HL-60/S4 treated with retinoic acid at 250 ng/mL for 4 days and 3 days (cell line): Measurements from ENCODE around the gene SNX5.

Experiments
- in situ Hi-C: fragments of 300-500 bp; cut with MboI; formaldehyde crosslinking; loops from 2 replicates; pipeline ENCODE4 v1.7.0; 2022; ENCODE audit warnings: low sequenced_read_pairs

Gene SNX5

GRCh38 chr20:17941087-17941825, 27.3 kb downstream of the SNX5 start:
- in situ Hi-C loops, result no loop called here

GRCh38 chr20:17940224-17940971, 28.2 kb downstream of the SNX5 start:
- in situ Hi-C loops, result no loop called here

GRCh38 chr20:17939622-17940223, 28.9 kb downstream of the SNX5 start:
- in situ Hi-C loops, result no loop called here

GRCh38 chr20:17938871-17939619, 29.5 kb downstream of the SNX5 start:
- in situ Hi-C loops, result no loop called here

- in situ Hi-C loops, result no loop called here
Measured at GRCh38 chr20:17936761-17937732, 31.5 kb downstream of the SNX5 start.

GRCh38 chr20:17936286-17936760, 32.3 kb downstream of the SNX5 start:
- in situ Hi-C loops, result no loop called here

- in situ Hi-C loops, result no loop called here
Measured at GRCh38 chr20:17935761-17936160, 32.8 kb downstream of the SNX5 start.

GRCh38 chr20:17935186-17935585, 33.4 kb downstream of the SNX5 start:
- in situ Hi-C loops, result no loop called here

- in situ Hi-C loops, result no loop called here
Measured at GRCh38 chr20:17934141-17934862, 34.3 kb downstream of the SNX5 start.

GRCh38 chr20:17933711-17934110, 34.9 kb downstream of the SNX5 start:
- in situ Hi-C loops, result no loop called here

GRCh38 chr20:17933121-17933520, 35.5 kb downstream of the SNX5 start:
- in situ Hi-C loops, result no loop called here

GRCh38 chr20:17932396-17932795, 36.2 kb downstream of the SNX5 start:
- in situ Hi-C loops, result no loop called here

GRCh38 chr20:17931513-17931912, 37.1 kb downstream of the SNX5 start:
- in situ Hi-C loops, result no loop called here

- in situ Hi-C loops, result no loop called here
Measured at GRCh38 chr20:17928633-17929311, 39.8 kb downstream of the SNX5 start.

- in situ Hi-C loops, result no loop called here
Measured at GRCh38 chr20:17928211-17928611, 40.4 kb downstream of the SNX5 start.

GRCh38 chr20:17925940-17926300, 42.7 kb downstream of the SNX5 start:
- in situ Hi-C loops, result no loop called here

GRCh38 chr20:17925141-17925939, 43.3 kb downstream of the SNX5 start:
- in situ Hi-C loops, result no loop called here

- in situ Hi-C loops, result loop anchor here (25.0 kb wide), 1 partner anchor 384 kb away; the partner anchor contains the start of gene BFSP1
Measured at GRCh38 chr20:17921774-17922173, 46.8 kb downstream of the SNX5 start.
